Breast epithelium (tissue), 4 donors: ENCODE measurements around the gene MOB3A. TPM values are rescaled to one million over a fixed set of nuclear protein-coding genes. Genes with fewer than 3 reads are reported as not detected.
"Not testable (repeated sequence)": the region's sequence is repeated elsewhere in the genome, so short reads cannot be mapped to it uniquely, and the experiment has no call there.

Experiments used
- DNase-seq, 2 donors: peaks; one replicate each; pipeline ENCODE4 v3.0.0-alpha.2; 2019; ENCODE audit warnings: low spot score in 2 of 2
- H3K27ac ChIP-seq, 2 donors: fragments of 200-600 bp; sonication (generic) in 1 of 2; one replicate each; pipeline ENCODE4 v1.5.1; 2016 to 2019; ENCODE audit warnings: mild to moderate bottlenecking in 1 of 2
- H3K27me3 ChIP-seq, 2 donors: fragments of 200-600 bp; sonication (generic) in 1 of 2; one replicate each; pipeline versions ENCODE4 v1.5.1 to v1.6.0; 2017 to 2019; ENCODE audit warnings: control low read depth in 1 of 2, mild to moderate bottlenecking in 1 of 2
- H3K36me3 ChIP-seq: fragments of 200-600 bp; one replicate; pipeline ENCODE4 v1.5.1; 2019
- H3K4me1 ChIP-seq, 2 donors: fragments of 200-600 bp; sonication (generic); one replicate each; pipeline ENCODE4 v1.5.1; 2016 to 2019; ENCODE audit warnings: control low read depth in 1 of 2
- H3K4me3 ChIP-seq, 3 donors: fragments of 200-600 bp; sonication (generic); 1 replicate in 2 of 3; 2 replicates in 1 of 3; pipeline ENCODE4 v1.5.1; 2016 to 2019; ENCODE audit warnings: mild to moderate bottlenecking in 3 of 3, moderate library complexity in 2 of 3
- H3K9me3 ChIP-seq, 2 donors: fragments of 200-600 bp; sonication (generic) in 1 of 2; one replicate each; pipeline ENCODE4 v1.5.1; 2016 to 2019; ENCODE audit warnings: control low read depth in 1 of 2
- POLR2A ChIP-seq: fragments of 450-650 bp; IDR thresholded peaks from one replicate; pipeline ENCODE4 v1.6.1; 2016; ENCODE audit warnings: antibody characterized with exemption, mild to moderate bottlenecking, moderate library complexity
- POLR2AphosphoS5 ChIP-seq, 3 donors: sonication (generic); formaldehyde crosslinking; IDR thresholded peaks; one replicate each; pipeline ENCODE4 v1.6.1; 2017; ENCODE audit warnings: antibody characterized with exemption in 3 of 3
- intact Hi-C: fragments of 100-400 bp; cut with DNase I; formaldehyde crosslinking; loops from one replicate; pipeline ENCODE4 v1.15.1; 2023; ENCODE audit warnings: low total_unique reads
- total RNA-seq, 3 donors: library from RNA; depleted of rRNA; stranded (reverse); fragments of >200 nt; gene quantifications; one replicate each; pipeline ENCODE4 v1.1.0, GENCODE V29; 2016
- TF ChIP-seq, protein P1 (sequence below), 3 donors: fragments of 450-650 bp; IDR thresholded peaks; one replicate each; pipeline ENCODE4 v1.5.1; 2016 to 2017; ENCODE audit warnings: antibody characterized with exemption in 3 of 3, mild to moderate bottlenecking in 3 of 3, moderate library complexity in 3 of 3

The MOB3A gene
- total RNA-seq, 3 donors from 2014 or later, result 18.3 to 45.8 (median 29.2) TPM

- Histone ChIP-seq H3K27ac (no peak overlapping the region), H3K36me3 (no peaks in the 10 kb centered on the region), H3K4me1 (no peaks in the 10 kb centered on the region), H3K27me3 (no peaks in the 10 kb centered on the region), H3K9me3 (no peaks in the 10 kb centered on the region), H3K4me3 (no peak overlapping the region)
- intact Hi-C loops, result loop anchor here (5.0 kb wide), 1 partner anchor 1074 kb away; no protein-coding TSS in a partner anchor
- no peak for DNase-seq
- no peak for TF ChIP-seq POLR2A
- TF ChIP-seq, protein P1, sequence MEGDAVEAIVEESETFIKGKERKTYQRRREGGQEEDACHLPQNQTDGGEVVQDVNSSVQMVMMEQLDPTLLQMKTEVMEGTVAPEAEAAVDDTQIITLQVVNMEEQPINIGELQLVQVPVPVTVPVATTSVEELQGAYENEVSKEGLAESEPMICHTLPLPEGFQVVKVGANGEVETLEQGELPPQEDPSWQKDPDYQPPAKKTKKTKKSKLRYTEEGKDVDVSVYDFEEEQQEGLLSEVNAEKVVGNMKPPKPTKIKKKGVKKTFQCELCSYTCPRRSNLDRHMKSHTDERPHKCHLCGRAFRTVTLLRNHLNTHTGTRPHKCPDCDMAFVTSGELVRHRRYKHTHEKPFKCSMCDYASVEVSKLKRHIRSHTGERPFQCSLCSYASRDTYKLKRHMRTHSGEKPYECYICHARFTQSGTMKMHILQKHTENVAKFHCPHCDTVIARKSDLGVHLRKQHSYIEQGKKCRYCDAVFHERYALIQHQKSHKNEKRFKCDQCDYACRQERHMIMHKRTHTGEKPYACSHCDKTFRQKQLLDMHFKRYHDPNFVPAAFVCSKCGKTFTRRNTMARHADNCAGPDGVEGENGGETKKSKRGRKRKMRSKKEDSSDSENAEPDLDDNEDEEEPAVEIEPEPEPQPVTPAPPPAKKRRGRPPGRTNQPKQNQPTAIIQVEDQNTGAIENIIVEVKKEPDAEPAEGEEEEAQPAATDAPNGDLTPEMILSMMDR (IDR thresholded peaks at IDR 0.05), result no peak
- no peak for TF ChIP-seq POLR2AphosphoS5 (IDR thresholded peaks at IDR 0.05)
These were observed 36.8 kb upstream of the MOB3A start for GRCh38 chr19:2132731-2133490.

DNA sequence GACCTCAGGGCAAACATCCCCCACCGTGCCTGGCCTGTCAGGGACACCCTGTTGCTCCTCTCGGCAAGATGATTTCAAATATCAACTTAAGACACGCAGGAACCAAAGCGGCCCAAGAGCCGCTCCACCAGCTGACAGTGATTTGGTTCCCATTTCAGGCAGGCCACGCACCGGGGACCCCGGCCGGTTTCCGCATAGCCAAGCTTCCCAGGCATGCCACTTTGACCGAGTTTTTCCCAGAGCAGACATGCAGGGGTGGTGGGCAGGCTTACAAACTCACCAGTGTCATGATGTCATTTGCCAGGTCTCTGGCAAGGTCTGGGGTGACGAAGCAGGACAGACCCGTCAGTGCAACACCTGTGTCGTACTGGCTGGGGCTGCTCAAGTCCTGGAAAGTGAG, 36.1 kb upstream of the MOB3A start:
- TF ChIP-seq POLR2A (no peak), POLR2AphosphoS5 (IDR thresholded peaks at IDR 0.05) (no peak)
- TF ChIP-seq, protein P1 (IDR thresholded peaks at IDR 0.05), result no peak
- intact Hi-C loops, result loop anchor here (5.0 kb wide), 1 partner anchor 1075 kb away; no protein-coding TSS in a partner anchor
- H3K27me3 ChIP-seq, result no peaks in the 10 kb centered on the region
- no peaks in the 10 kb centered on the region for H3K36me3 ChIP-seq
- H3K4me1 ChIP-seq, result no peaks in the 10 kb centered on the region
- no peaks in the 10 kb centered on the region for H3K9me3 ChIP-seq
- no peak for DNase-seq
- H3K27ac ChIP-seq, result no peak overlapping the region
- no peak overlapping the region for H3K4me3 ChIP-seq

- not testable (repeated sequence) for H3K4me3 ChIP-seq, H3K27me3 ChIP-seq, H3K9me3 ChIP-seq, H3K27ac ChIP-seq, DNase-seq, H3K4me1 ChIP-seq, H3K36me3 ChIP-seq
- intact Hi-C loops, result loop anchor here (5.0 kb wide), 1 partner anchor 1076 kb away; no protein-coding TSS in a partner anchor
These were observed 35.2 kb upstream of the MOB3A start for GRCh38 chr19:2131012-2131975.

DNA sequence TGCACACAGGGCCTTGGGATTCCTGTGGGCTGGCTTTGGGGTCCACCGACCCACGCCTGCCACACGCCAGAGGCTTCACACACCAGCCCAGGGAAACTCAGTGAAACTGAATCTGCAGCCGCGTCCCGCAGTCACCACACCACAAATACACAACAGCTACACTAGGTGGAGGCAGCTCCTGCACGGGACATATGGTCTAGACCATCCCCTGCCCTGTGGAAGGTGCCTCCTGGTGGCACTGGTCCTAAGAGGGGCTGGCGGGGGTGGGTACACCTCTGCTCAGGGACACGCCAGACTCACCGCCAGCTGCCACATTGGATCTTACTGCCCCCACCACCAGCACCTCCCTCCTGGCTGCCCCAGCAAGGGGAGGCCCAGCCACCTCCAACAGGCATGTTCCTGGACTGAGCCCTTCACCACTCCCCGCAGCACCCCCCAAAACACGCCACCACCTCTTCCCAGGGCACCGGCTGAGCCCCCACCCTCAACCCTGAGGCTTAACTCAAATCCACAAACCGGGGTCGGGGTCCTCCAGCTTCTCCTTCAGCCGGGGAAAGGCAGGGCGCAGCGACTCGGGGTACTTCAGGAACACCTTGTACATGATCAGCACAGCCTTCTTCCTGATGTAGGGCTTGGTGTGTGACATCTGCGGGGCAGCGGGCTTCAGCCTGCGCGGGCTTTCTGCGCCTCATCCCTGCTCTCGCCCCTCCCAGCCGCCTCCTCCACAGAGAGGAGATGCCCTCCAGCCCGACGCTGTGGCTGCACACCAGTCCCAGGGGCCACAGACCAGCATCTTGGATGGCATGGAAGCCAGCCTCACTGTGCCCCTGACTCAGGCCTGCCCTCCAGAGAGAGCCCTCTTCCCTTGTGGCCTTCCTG, 34.0 kb upstream of the MOB3A start:
- TF ChIP-seq POLR2A (no peak), POLR2AphosphoS5 (IDR thresholded peaks at IDR 0.05) (no peak)
- TF ChIP-seq, protein P1 (IDR thresholded peaks at IDR 0.05), result no peak
- H3K9me3 ChIP-seq, result no peaks in the 10 kb centered on the region
- no peak overlapping the region for H3K4me3 ChIP-seq
- H3K27ac ChIP-seq, result no peak overlapping the region
- intact Hi-C loops, result loop anchor here (5.0 kb wide), 1 partner anchor 1077 kb away; no protein-coding TSS in a partner anchor
- H3K36me3 ChIP-seq, result no peaks in the 10 kb centered on the region
- H3K4me1 ChIP-seq, result no peaks in the 10 kb centered on the region
- H3K27me3 ChIP-seq, result no peaks in the 10 kb centered on the region
- no peak for DNase-seq

DNA sequence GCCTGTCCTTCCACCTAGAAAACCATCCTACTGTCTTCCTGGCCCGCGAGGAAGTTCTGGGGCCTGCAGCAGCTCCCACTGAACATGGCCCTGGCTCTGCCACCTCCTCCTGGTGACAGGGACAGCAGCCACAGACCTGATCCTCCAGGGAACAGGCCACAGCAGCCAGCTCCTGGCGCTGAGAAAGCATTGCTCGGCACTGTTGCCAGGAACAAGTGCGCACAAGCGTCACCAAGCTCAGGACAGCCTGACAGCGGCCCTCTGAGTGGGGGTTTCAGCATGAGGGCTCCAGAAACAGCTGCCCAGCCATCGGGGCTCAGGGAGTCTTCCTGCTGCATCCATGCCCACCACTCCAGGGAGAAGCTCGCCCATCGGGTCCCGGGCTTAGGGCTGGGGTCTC, 33.4 kb upstream of the MOB3A start:
- H3K9me3 ChIP-seq, result no peaks in the 10 kb centered on the region
- no peak for DNase-seq
- H3K36me3 ChIP-seq, result no peaks in the 10 kb centered on the region
- intact Hi-C loops, result no loop called here
- H3K4me1 ChIP-seq, result no peaks in the 10 kb centered on the region
- H3K4me3 ChIP-seq, result no peak overlapping the region
- TF ChIP-seq, protein P1 (IDR thresholded peaks at IDR 0.05), result no peak
- no peak for TF ChIP-seq POLR2AphosphoS5 (IDR thresholded peaks at IDR 0.05)
- no peak overlapping the region for H3K27ac ChIP-seq
- H3K27me3 ChIP-seq, result no peaks in the 10 kb centered on the region
